Neural progenitor cell (in vitro differentiated cells): ENCODE data around the gene PLGRKT. TPM values are rescaled to one million over a fixed set of nuclear protein-coding genes. Genes with fewer than 3 reads are reported as not detected.

Source experiments
- DNase-seq: peaks from one replicate; pipeline ENCODE4 v3.0.0-alpha.2; 2016; ENCODE audit warnings: low spot score
- H2AFZ ChIP-seq: fragments of 200-600 bp; sonication (generic); replicated peaks from 2 replicates; pipeline ENCODE4 v1.6.1; 2016; ENCODE audit warnings: antibody characterized with exemption
- H3F3A ChIP-seq: fragments of 200-600 bp; sonication (generic); 2 replicates; pipeline ENCODE4 v1.6.1; 2016; ENCODE audit warnings: antibody characterized with exemption, low read depth
- H3K27ac ChIP-seq: fragments of 200-600 bp; sonication (generic); 2 replicates; pipeline ENCODE4 v1.5.1; 2016; ENCODE audit warnings: mild to moderate bottlenecking
- H3K27me3 ChIP-seq: fragments of 200-600 bp; sonication (generic); 2 replicates; pipeline ENCODE4 v1.6.1; 2016; ENCODE audit warnings: mild to moderate bottlenecking, moderate library complexity
- H3K36me3 ChIP-seq: fragments of 200-600 bp; sonication (generic); 2 replicates; pipeline ENCODE4 v1.5.1; 2016
- H3K4me1 ChIP-seq: fragments of 200-600 bp; sonication (generic); 2 replicates; pipeline ENCODE4 v1.6.1; 2016; ENCODE audit warnings: mixed run types
- H3K4me2 ChIP-seq: fragments of 200-600 bp; sonication (generic); 2 replicates; pipeline ENCODE4 v1.6.1; 2016
- H3K4me3 ChIP-seq: fragments of 200-600 bp; sonication (generic); 2 replicates; pipeline ENCODE4 v1.5.1; 2016
- H3K79me2 ChIP-seq: fragments of 200-600 bp; sonication (generic); 2 replicates; pipeline ENCODE4 v1.6.1; 2016; ENCODE audit warnings: low read depth
- H3K9ac ChIP-seq: fragments of 200-600 bp; sonication (generic); 2 replicates; pipeline ENCODE4 v1.6.1; 2016
- H3K9me3 ChIP-seq: fragments of 200-600 bp; sonication (generic); 2 replicates; pipeline ENCODE4 v1.5.1; 2016; ENCODE audit warnings: low read depth
- H4K20me1 ChIP-seq: fragments of 200-600 bp; sonication (generic); 2 replicates; pipeline ENCODE4 v1.6.1; 2016; ENCODE audit warnings: low read depth
- H3K27ac Mint-ChIP-seq: 3 replicates; pipeline ENCODE4 v1.8.0; 2021; ENCODE audit warnings: mixed read lengths
- H3K27me3 Mint-ChIP-seq: 2 replicates; pipeline ENCODE4 v1.8.0; 2022; ENCODE audit warnings: low read depth, mild to moderate bottlenecking, inconsistent platforms, moderate library complexity, mixed read lengths; ENCODE audit not compliant: insufficient read depth
- H3K36me3 Mint-ChIP-seq: 3 replicates; pipeline ENCODE4 v1.8.0; 2021; ENCODE audit warnings: mixed read lengths
- H3K4me1 Mint-ChIP-seq: 3 replicates; pipeline ENCODE4 v1.8.0; 2021; ENCODE audit warnings: mixed read lengths
- H3K4me3 Mint-ChIP-seq: 3 replicates; pipeline ENCODE4 v1.8.0; 2021; ENCODE audit warnings: mild to moderate bottlenecking, moderate library complexity, mixed read lengths
- H3K9me3 Mint-ChIP-seq: 3 replicates; pipeline ENCODE4 v1.8.0; 2020; ENCODE audit warnings: mixed read lengths
- CTCF ChIP-seq: fragments of 200-600 bp; sonication (generic); IDR thresholded peaks from 2 replicates; pipeline ENCODE4 v1.5.1; 2017; ENCODE audit warnings: antibody characterized with exemption, mild to moderate bottlenecking
- EZH2 ChIP-seq: fragments of 200-600 bp; sonication (generic); IDR thresholded peaks from 2 replicates; pipeline ENCODE4 v1.6.1; 2017; ENCODE audit warnings: antibody characterized with exemption, mild to moderate bottlenecking, moderate library complexity
- EZH2phosphoT487 ChIP-seq: fragments of 200-600 bp; sonication (generic); IDR thresholded peaks from 2 replicates; pipeline ENCODE4 v1.6.1; 2017; ENCODE audit warnings: antibody characterized with exemption
- total RNA-seq: library from RNA; depleted of rRNA; stranded (reverse); fragments of >200 nt; gene quantifications from 2 replicates; pipeline ENCODE4 v1.2.3, GENCODE V29; 2015; ENCODE audit warnings: low replicate concordance

The PLGRKT gene
- total RNA-seq, 1 donor from 2014 or later = 37.7 TPM

GRCh38 chr9:5388026-5388819, 49.5 kb downstream of the PLGRKT start:
- Mint-ChIP-seq H3K4me3 (no peak overlapping the region), H3K4me1 (peaks cover 19% of the 10 kb centered on the region), H3K36me3 (no peaks in the 10 kb centered on the region), H3K27me3 (peaks cover 3% of the 10 kb centered on the region), H3K27ac (no peak overlapping the region), H3K9me3 (no peaks in the 10 kb centered on the region)
- TF ChIP-seq EZH2 (no peak), CTCF (no peak), EZH2phosphoT487 (no peak)
- no peaks in the 10 kb centered on the region for H3K9me3 ChIP-seq
- no peak overlapping the region for H3K4me2 ChIP-seq
- no peak for DNase-seq
- no peaks in the 10 kb centered on the region for H3K36me3 ChIP-seq
- H3K79me2 ChIP-seq = no peaks in the 10 kb centered on the region
- H3F3A ChIP-seq = no peaks in the 10 kb centered on the region
- no peaks in the 10 kb centered on the region for H4K20me1 ChIP-seq
- H3K27ac ChIP-seq = no peak overlapping the region
- H3K9ac ChIP-seq = no peak overlapping the region
- no peaks in the 10 kb centered on the region for H3K4me1 ChIP-seq
- no peak overlapping the region for H2AFZ ChIP-seq
- H3K4me3 ChIP-seq = no peak overlapping the region
- H3K27me3 ChIP-seq = no peaks in the 10 kb centered on the region

DNA sequence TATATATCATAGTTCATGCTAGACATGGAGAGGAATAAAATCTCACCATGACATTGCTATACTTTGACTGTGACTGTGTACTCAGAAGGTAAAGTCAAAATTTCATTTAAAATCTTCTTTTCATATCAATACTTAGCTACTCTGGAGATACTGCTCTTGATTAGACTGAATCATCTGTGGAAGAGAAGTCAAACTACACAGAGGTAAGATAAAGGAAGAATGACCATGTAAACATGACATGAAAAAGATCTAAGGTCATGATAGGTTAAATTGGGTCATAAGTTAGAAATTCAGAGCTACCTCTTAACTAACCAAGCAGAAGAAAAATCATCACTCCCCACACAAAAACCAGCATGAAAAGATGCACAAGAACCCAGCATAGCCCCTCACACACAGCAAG, 53.3 kb downstream of the PLGRKT start:
- Histone ChIP-seq H3K79me2 (no peaks in the 10 kb centered on the region), H3K9me3 (no peaks in the 10 kb centered on the region), H4K20me1 (no peaks in the 10 kb centered on the region), H3K4me2 (no peak overlapping the region), H2AFZ (no peak overlapping the region), H3K27me3 (no peaks in the 10 kb centered on the region), H3K9ac (no peak overlapping the region), H3K4me3 (no peak overlapping the region), H3K4me1 (no peaks in the 10 kb centered on the region), H3K36me3 (no peaks in the 10 kb centered on the region), H3K27ac (no peak overlapping the region), H3F3A (no peaks in the 10 kb centered on the region)
- no peak overlapping the region for H3K27ac Mint-ChIP-seq
- DNase-seq = no peak
- no peak for TF ChIP-seq CTCF
- no peak for TF ChIP-seq EZH2
- peaks cover 4% of the 10 kb centered on the region for H3K36me3 Mint-ChIP-seq
- H3K9me3 Mint-ChIP-seq = no peaks in the 10 kb centered on the region
- no peaks in the 10 kb centered on the region for H3K27me3 Mint-ChIP-seq
- H3K4me1 Mint-ChIP-seq = peaks cover 19% of the 10 kb centered on the region
- no peak overlapping the region for H3K4me3 Mint-ChIP-seq

DNA sequence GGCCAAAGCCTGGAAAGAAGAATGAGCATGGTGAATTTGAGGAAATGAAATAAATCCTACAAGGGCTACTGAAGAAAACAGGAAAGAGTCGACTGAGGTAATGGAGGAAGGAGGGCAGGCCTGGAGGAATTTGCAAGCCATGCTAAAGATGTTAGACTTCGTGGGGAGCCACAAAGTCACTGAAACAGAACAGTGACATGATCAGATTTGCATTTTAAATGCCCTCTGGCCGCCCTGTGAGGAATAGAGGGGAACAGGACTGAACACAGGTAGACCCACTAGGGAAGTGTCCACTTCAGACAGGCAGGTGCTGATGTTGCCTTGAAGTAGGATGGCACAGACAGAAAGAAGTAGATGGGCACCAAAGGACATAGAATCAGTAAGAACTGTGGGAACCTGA, 55.2 kb downstream of the PLGRKT start:
- H4K20me1 ChIP-seq = no peaks in the 10 kb centered on the region
- no peaks in the 10 kb centered on the region for H3K27me3 ChIP-seq
- Mint-ChIP-seq H3K9me3 (no peaks in the 10 kb centered on the region), H3K4me1 (peaks cover 2% of the 10 kb centered on the region), H3K27ac (no peak overlapping the region), H3K27me3 (no peaks in the 10 kb centered on the region), H3K4me3 (no peak overlapping the region), H3K36me3 (peaks cover 4% of the 10 kb centered on the region)
- no peaks in the 10 kb centered on the region for H3K9me3 ChIP-seq
- no peaks in the 10 kb centered on the region for H3K79me2 ChIP-seq
- H3K27ac ChIP-seq = no peak overlapping the region
- no peaks in the 10 kb centered on the region for H3K4me1 ChIP-seq
- no peak overlapping the region for H2AFZ ChIP-seq
- H3K4me3 ChIP-seq = no peak overlapping the region
- TF ChIP-seq CTCF (no peak), EZH2phosphoT487 (no peak), EZH2 (no peak)
- DNase-seq = no peak
- H3F3A ChIP-seq = no peaks in the 10 kb centered on the region
- H3K9ac ChIP-seq = no peak overlapping the region
- H3K36me3 ChIP-seq = no peaks in the 10 kb centered on the region
- H3K4me2 ChIP-seq = no peak overlapping the region
